Astrocyte of the cerebellum (primary cell): Measurements from ENCODE around the gene DCP1B.

Experiments
- DNase-seq: peaks from one replicate; pipeline ENCODE4 v3.0.0-alpha.2; 2011; ENCODE audit warnings: low read depth
- H3K4me3 ChIP-seq: 2 replicates; pipeline ENCODE4 v1.5.1; 2011; ENCODE audit warnings: mild to moderate bottlenecking, low read depth, low read length, moderate library complexity
- in situ Hi-C: cut with HindIII; loops from 2 replicates; pipeline ENCODE4 v1.10.0; 2017; ENCODE audit warnings: low sequenced_read_pairs
- TF ChIP-seq, protein P1 (sequence below): IDR thresholded peaks from 2 replicates; pipeline ENCODE4 v1.5.1; 2012; ENCODE audit warnings: low read length, low read depth, moderate library complexity, mild to moderate bottlenecking; ENCODE audit errors: missing control alignments

DCP1B gene

GRCh38 chr12:1896964-1897363, 107.3 kb downstream of the DCP1B start:
- TF ChIP-seq, protein P1, sequence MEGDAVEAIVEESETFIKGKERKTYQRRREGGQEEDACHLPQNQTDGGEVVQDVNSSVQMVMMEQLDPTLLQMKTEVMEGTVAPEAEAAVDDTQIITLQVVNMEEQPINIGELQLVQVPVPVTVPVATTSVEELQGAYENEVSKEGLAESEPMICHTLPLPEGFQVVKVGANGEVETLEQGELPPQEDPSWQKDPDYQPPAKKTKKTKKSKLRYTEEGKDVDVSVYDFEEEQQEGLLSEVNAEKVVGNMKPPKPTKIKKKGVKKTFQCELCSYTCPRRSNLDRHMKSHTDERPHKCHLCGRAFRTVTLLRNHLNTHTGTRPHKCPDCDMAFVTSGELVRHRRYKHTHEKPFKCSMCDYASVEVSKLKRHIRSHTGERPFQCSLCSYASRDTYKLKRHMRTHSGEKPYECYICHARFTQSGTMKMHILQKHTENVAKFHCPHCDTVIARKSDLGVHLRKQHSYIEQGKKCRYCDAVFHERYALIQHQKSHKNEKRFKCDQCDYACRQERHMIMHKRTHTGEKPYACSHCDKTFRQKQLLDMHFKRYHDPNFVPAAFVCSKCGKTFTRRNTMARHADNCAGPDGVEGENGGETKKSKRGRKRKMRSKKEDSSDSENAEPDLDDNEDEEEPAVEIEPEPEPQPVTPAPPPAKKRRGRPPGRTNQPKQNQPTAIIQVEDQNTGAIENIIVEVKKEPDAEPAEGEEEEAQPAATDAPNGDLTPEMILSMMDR, result no peak
- H3K4me3 ChIP-seq, result no peak overlapping the region
- DNase-seq, result no peak
- in situ Hi-C loops, result no loop called here
